HepG2 (cell line): Measurements from ENCODE around the gene IZUMO4. TPM values are rescaled to one million over a fixed set of nuclear protein-coding genes. Genes with fewer than 3 reads are reported as not detected.

Experiments
- FIP1L1 ChIP-seq: fragments of 200-400 bp; formaldehyde crosslinking; IDR thresholded peaks from 2 replicates; pipeline ENCODE4 v1.6.1; 2018; ENCODE audit warnings: low read depth, mild to moderate bottlenecking, low read length, moderate library complexity, borderline replicate concordance; ENCODE audit not compliant: insufficient read depth
- IKZF1 ChIP-seq: fragments of 450-650 bp; IDR thresholded peaks from 2 replicates; pipeline ENCODE4 v1.7.1; 2016
- JUND ChIP-seq: sonication (generic); formaldehyde crosslinking; IDR thresholded peaks from 2 replicates; pipeline ENCODE4 v1.8.0; 2022; ENCODE audit warnings: mild to moderate bottlenecking, missing genetic modification reagents
- MAZ ChIP-seq, 2 experiments: sonication (generic) in 1 of 2; formaldehyde crosslinking in 1 of 2; IDR thresholded peaks; 2 replicates each; pipeline versions ENCODE4 v1.5.0 to v1.6.1; 2012 to 2020; ENCODE audit warnings: low read depth in 2 of 2, mild to moderate bottlenecking in 2 of 2, borderline replicate concordance in 1 of 2, improper control_type of control experiment in 1 of 2, low read length in 1 of 2, missing genetic modification reagents in 1 of 2, moderate library complexity in 1 of 2
- MBD4 ChIP-seq: IDR thresholded peaks from 2 replicates; pipeline ENCODE4 v1.6.1; 2012; ENCODE audit warnings: low read length, inconsistent platforms, borderline replicate concordance
- MTF1 ChIP-seq: sonication (generic); formaldehyde crosslinking; IDR thresholded peaks from 2 replicates; pipeline ENCODE4 v1.5.0; 2020; ENCODE audit warnings: missing genetic modification reagents
- NFIB ChIP-seq: sonication (generic); formaldehyde crosslinking; IDR thresholded peaks from 2 replicates; pipeline ENCODE4 v1.9.0; 2021; ENCODE audit warnings: missing genetic modification reagents, mild to moderate bottlenecking, borderline replicate concordance
- NFIC ChIP-seq: IDR thresholded peaks from 2 replicates; pipeline ENCODE4 v1.6.1; 2012; ENCODE audit warnings: mild to moderate bottlenecking, low read length, inconsistent platforms
- PAF1 ChIP-seq: IDR thresholded peaks from 2 replicates; pipeline ENCODE4 v1.6.1; 2016; ENCODE audit warnings: missing genetic modification reagents, missing compliant biosample characterization
- POLR2A ChIP-seq, 2 experiments: IDR thresholded peaks; 2 replicates each; pipeline ENCODE4 v1.6.1; 2011; ENCODE audit warnings: low read depth in 2 of 2, low read length in 2 of 2, mild to moderate bottlenecking in 1 of 2, moderate library complexity in 1 of 2; ENCODE audit not compliant: insufficient read depth in 1 of 2
- ZFAT ChIP-seq: sonication (generic); formaldehyde crosslinking; conservative IDR thresholded peaks from 2 replicates; pipeline ENCODE4 v1.8.1; 2023; ENCODE audit warnings: missing genetic modification reagents, inconsistent platforms
- ZNF234 ChIP-seq: sonication (generic); formaldehyde crosslinking; conservative IDR thresholded peaks from 2 replicates; pipeline ENCODE4 v1.5.1; 2020; ENCODE audit warnings: mild to moderate bottlenecking, missing genetic modification reagents
- ZNF335 ChIP-seq: sonication (generic); formaldehyde crosslinking; IDR thresholded peaks from 2 replicates; pipeline ENCODE4 v1.4.0; 2020; ENCODE audit warnings: missing genetic modification reagents
- ZNF446 ChIP-seq: sonication (generic); formaldehyde crosslinking; IDR thresholded peaks from 2 replicates; pipeline ENCODE4 v1.5.0; 2020; ENCODE audit warnings: mild to moderate bottlenecking, missing genetic modification reagents
- ZNF557 ChIP-seq: sonication (generic); formaldehyde crosslinking; IDR thresholded peaks from 2 replicates; pipeline ENCODE4 v1.4.0; 2020; ENCODE audit warnings: missing genetic modification reagents
- ZNF749 ChIP-seq: sonication (generic); formaldehyde crosslinking; IDR thresholded peaks from 2 replicates; pipeline ENCODE4 v1.8.0; 2022; ENCODE audit warnings: mild to moderate bottlenecking, missing genetic modification reagents, moderate library complexity, borderline replicate concordance
- polyA plus RNA-seq, 8 experiments: library from polyadenylated mRNA; depleted of rRNA in 3 of 8; stranded (reverse) in 7 of 8; unstranded in 1 of 8; fragments of >200 nt; fragmentation: Illumina TruSeq in 4 of 8; extraction: Trizol in 4 of 8; gene quantifications; 2 replicates each; pipeline versions ENCODE4 v1.2.1 to v1.2.3, GENCODE V29; 2011 to 2016; ENCODE audit warnings: low read depth in 4 of 8, missing spikeins in 1 of 8, mixed read lengths in 1 of 8; ENCODE audit not compliant: insufficient read depth in 1 of 8
- total RNA-seq, 5 experiments: library from RNA; depleted of rRNA; stranded (reverse); fragments of >200 nt; fragmentation: Illumina TruSeq; extraction: Trizol; gene quantifications; 2 replicates each; pipeline ENCODE4 v1.2.3, GENCODE V29; 2016; ENCODE audit warnings: low read depth in 1 of 5
- TF ChIP-seq, protein P1 (sequence below): sonication (generic); formaldehyde crosslinking; IDR thresholded peaks from 2 replicates; pipeline ENCODE4 v1.8.0; 2022; ENCODE audit warnings: low read depth, missing genetic modification reagents
- TF ChIP-seq, protein P2 (sequence below): sonication (generic); formaldehyde crosslinking; IDR thresholded peaks from 2 replicates; pipeline ENCODE4 v1.4.0; 2020; ENCODE audit warnings: mild to moderate bottlenecking, missing genetic modification reagents
- TF ChIP-seq, protein P3 (sequence below): fragments of 450-650 bp; IDR thresholded peaks from 2 replicates; pipeline ENCODE4 v1.6.1; 2017
- TF ChIP-seq, protein P4 (sequence below): IDR thresholded peaks from 2 replicates; pipeline ENCODE4 v1.6.1; 2018; ENCODE audit warnings: missing genetic modification reagents, mild to moderate bottlenecking, missing compliant biosample characterization
- TF ChIP-seq, protein P5 (sequence below): sonication (generic); formaldehyde crosslinking; IDR thresholded peaks from 2 replicates; pipeline ENCODE4 v1.4.0; 2020; ENCODE audit warnings: missing genetic modification reagents, mild to moderate bottlenecking, borderline replicate concordance

Gene IZUMO4
- total and polyA plus RNA-seq, 2 of the 13 experiments (the other 11 are each of a cell fraction or from before 2014, with no cell fraction given): 0.77 to 3.9 TPM

DNA sequence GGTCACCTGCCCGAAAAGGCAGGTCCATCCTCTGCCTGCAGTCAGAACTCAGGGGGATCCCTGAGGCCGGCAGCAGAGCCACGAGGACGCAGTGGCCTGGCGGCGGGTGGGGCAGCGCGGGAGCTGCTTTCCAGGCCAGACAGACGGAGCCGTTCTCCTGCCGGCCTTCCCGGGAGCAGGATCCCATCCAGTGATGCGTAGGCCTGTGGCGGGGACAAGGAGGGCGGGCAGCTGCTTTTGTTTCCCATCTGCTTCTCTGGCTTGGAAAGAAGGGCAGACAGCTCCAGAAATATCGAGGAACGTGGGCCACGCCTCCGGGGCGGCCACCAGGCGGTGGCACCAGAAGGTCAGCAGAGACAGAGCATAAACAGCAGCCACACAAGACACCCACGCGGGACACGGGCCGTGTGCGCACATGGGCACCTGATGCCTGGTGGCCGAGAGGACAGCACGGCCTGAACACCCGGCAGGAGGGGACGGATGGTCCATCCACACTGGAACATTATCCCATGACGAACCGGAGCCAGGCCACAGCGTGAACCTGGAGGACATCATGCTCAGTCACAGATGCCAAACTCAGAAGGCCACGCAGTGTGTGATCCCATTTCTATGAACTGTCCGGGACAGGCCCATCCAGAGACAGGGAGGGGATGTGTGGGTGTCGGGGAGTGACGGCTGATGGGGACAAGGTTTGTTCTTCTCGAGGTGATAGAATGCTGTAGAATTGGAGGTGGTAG is 31.8 kb upstream of the IZUMO4 start (continued):
- no peak for TF ChIP-seq FIP1L1
- TF ChIP-seq, protein P1, sequence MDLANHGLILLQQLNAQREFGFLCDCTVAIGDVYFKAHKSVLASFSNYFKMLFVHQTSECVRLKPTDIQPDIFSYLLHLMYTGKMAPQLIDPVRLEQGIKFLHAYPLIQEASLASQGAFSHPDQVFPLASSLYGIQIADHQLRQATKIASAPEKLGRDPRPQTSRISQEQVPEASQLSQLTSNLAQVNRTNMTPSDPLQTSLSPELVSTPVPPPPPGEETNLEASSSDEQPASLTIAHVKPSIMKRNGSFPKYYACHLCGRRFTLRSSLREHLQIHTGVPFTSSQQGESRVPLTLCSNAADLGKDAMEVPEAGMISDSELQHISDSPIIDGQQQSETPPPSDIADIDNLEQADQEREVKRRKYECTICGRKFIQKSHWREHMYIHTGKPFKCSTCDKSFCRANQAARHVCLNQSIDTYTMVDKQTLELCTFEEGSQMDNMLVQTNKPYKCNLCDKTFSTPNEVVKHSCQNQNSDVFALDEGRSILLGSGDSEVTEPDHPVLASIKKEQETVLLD (CRISPR knock-in tag): no peak
- TF ChIP-seq, protein P2, sequence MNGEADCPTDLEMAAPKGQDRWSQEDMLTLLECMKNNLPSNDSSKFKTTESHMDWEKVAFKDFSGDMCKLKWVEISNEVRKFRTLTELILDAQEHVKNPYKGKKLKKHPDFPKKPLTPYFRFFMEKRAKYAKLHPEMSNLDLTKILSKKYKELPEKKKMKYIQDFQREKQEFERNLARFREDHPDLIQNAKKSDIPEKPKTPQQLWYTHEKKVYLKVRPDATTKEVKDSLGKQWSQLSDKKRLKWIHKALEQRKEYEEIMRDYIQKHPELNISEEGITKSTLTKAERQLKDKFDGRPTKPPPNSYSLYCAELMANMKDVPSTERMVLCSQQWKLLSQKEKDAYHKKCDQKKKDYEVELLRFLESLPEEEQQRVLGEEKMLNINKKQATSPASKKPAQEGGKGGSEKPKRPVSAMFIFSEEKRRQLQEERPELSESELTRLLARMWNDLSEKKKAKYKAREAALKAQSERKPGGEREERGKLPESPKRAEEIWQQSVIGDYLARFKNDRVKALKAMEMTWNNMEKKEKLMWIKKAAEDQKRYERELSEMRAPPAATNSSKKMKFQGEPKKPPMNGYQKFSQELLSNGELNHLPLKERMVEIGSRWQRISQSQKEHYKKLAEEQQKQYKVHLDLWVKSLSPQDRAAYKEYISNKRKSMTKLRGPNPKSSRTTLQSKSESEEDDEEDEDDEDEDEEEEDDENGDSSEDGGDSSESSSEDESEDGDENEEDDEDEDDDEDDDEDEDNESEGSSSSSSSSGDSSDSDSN (CRISPR knock-in tag): peak; percentile 86
- no peak for TF ChIP-seq MTF1 (CRISPR knock-in tag)
- TF ChIP-seq ZFAT (CRISPR knock-in tag): no peak
- TF ChIP-seq JUND (CRISPR knock-in tag): no peak
- no peak for TF ChIP-seq NFIC
- TF ChIP-seq ZNF335 (CRISPR knock-in tag): no peak
- TF ChIP-seq MAZ (IDR thresholded peaks at IDR 0.05; ENCODE audit: borderline replicate concordance, low read depth, low read length): no peak
- TF ChIP-seq MAZ (CRISPR knock-in tag; IDR thresholded peaks at IDR 0.05; ENCODE audit: low read depth): no peak
- 0 out of 4 replicates have a peak, but pooled peaks of 1 of the 2 experiments have one; percentile 32 for TF ChIP-seq POLR2A (IDR thresholded peaks at IDR 0.05; ENCODE audit: insufficient read depth in 1 of 2, low read depth in 2 of 2, low read length in 2 of 2)
- TF ChIP-seq ZNF557 (CRISPR knock-in tag): peak; percentile 58; the same call in 1 of the 2 replicates
- TF ChIP-seq ZNF446 (CRISPR knock-in tag): no peak
- TF ChIP-seq IKZF1: no peak
- TF ChIP-seq, protein P3, sequence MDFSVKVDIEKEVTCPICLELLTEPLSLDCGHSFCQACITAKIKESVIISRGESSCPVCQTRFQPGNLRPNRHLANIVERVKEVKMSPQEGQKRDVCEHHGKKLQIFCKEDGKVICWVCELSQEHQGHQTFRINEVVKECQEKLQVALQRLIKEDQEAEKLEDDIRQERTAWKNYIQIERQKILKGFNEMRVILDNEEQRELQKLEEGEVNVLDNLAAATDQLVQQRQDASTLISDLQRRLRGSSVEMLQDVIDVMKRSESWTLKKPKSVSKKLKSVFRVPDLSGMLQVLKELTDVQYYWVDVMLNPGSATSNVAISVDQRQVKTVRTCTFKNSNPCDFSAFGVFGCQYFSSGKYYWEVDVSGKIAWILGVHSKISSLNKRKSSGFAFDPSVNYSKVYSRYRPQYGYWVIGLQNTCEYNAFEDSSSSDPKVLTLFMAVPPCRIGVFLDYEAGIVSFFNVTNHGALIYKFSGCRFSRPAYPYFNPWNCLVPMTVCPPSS: no peak
- TF ChIP-seq ZNF234: no peak
- TF ChIP-seq NFIB: no peak
- TF ChIP-seq, protein P4, sequence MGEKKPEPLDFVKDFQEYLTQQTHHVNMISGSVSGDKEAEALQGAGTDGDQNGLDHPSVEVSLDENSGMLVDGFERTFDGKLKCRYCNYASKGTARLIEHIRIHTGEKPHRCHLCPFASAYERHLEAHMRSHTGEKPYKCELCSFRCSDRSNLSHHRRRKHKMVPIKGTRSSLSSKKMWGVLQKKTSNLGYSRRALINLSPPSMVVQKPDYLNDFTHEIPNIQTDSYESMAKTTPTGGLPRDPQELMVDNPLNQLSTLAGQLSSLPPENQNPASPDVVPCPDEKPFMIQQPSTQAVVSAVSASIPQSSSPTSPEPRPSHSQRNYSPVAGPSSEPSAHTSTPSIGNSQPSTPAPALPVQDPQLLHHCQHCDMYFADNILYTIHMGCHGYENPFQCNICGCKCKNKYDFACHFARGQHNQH (CRISPR knock-in tag): 0 out of 2 replicates have a peak, but pooled peaks have one; percentile 29
- TF ChIP-seq PAF1 (CRISPR knock-in tag): no peak
- TF ChIP-seq ZNF749 (CRISPR knock-in tag): no peak
- TF ChIP-seq, protein P5, sequence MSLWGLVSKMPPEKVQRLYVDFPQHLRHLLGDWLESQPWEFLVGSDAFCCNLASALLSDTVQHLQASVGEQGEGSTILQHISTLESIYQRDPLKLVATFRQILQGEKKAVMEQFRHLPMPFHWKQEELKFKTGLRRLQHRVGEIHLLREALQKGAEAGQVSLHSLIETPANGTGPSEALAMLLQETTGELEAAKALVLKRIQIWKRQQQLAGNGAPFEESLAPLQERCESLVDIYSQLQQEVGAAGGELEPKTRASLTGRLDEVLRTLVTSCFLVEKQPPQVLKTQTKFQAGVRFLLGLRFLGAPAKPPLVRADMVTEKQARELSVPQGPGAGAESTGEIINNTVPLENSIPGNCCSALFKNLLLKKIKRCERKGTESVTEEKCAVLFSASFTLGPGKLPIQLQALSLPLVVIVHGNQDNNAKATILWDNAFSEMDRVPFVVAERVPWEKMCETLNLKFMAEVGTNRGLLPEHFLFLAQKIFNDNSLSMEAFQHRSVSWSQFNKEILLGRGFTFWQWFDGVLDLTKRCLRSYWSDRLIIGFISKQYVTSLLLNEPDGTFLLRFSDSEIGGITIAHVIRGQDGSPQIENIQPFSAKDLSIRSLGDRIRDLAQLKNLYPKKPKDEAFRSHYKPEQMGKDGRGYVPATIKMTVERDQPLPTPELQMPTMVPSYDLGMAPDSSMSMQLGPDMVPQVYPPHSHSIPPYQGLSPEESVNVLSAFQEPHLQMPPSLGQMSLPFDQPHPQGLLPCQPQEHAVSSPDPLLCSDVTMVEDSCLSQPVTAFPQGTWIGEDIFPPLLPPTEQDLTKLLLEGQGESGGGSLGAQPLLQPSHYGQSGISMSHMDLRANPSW (CRISPR knock-in tag): no peak
- TF ChIP-seq MBD4: no peak
